GM12801 (cell line): ENCODE measurements around the gene PIMREG.

ENCODE experiments used
- CTCF ChIP-seq: IDR thresholded peaks from one replicate; pipeline ENCODE4 v1.5.1; 2011; ENCODE audit warnings: control low read depth; ENCODE audit not compliant: insufficient read length; ENCODE audit errors: extremely low read depth

PIMREG gene

GRCh38 chr17:6483507-6483906 lies 39.3 kb downstream of the PIMREG start:
- no peak for TF ChIP-seq CTCF

GRCh38 chr17:6485646-6486412 lies 41.6 kb downstream of the PIMREG start:
- TF ChIP-seq CTCF = no peak

DNA sequence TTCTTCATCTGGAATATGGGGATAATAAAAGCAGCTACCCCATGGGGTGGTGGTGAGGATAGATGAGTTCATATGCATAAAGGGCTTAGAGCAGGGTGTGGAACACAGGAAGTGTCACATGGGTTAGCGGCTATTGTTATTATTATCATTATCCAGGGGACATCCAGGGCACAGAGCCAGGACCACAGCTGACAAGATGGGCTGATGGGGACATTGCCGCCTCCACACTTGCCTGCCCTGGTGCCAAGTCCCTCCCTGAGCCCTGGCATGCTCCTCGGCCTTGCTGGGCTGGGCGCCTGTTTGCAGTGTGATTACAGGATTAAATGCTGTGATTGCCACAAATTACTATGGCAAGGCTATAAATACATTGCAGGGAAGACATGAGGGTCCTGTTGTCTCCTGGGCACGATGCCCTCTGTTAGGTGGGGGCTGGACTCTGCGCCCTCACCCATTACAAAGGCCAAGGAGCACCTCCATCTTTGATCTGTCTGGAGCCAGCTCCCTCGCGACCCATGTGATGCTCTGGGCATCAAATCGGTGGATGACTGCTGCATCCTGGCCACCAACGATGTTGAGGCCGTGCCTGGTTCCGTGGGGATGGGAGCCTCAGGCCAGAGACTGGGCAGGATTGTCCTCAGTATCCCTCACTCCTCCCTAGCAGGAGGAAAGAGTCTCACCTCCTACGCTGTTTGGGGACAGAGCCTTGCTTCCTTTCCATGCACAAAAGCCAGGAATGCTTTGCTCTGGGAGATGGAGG lies 43.2 kb downstream of the PIMREG start:
- TF ChIP-seq CTCF = no peak

DNA sequence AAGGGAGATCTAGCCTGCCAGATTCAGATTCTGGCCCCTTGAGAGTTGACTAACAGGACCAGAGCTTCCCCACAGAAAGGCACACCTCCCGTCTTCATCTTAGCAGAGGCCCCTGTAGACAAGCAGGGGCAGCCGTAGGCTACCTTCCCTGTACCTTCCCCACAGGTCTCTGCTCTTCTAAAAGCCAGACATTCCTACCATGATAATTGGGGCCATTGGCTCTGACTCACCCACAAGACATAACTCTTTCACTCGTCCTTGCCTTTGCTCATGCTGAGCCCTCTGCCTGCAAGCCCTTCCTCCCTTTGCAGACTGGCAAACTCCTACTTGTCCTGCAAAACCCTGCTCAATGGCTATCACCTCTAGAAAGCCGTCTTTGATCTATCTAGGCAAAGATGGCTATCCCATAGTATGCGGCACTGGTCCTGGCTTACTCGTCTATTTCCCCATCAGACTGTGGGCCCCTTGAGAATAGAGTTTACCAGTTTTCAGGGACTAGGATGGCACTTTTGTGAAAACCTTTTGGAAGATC lies 43.8 kb downstream of the PIMREG start:
- no peak for TF ChIP-seq CTCF

DNA sequence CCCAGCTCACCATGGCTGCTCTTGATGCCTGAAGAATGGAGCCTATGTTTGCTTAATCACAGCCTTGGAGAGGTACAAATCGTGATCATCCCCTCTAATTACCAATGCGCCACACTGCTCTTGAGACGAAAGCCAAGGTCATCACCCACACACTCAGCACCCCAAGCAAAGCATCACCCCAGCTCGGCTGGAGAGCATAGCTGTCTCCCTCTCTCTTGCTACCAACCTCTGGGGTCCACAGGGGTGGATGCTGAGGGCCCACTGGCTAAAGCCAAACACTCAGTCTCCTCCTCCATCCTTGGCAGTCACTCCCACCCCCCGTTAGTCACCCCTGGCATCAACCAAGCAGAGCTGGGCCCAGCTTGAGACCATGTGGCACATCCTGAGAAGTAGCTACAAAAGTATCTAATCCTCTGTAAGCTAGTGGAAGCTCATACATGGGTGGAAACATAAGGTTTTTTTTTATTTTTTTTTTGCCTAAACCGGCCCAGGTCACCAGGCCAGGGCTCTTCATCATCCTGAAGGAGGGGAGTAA lies 44.8 kb downstream of the PIMREG start:
- TF ChIP-seq CTCF = no peak

- TF ChIP-seq CTCF = no peak
Measured at GRCh38 chr17:6491071-6491700, 46.9 kb downstream of the PIMREG start.

DNA sequence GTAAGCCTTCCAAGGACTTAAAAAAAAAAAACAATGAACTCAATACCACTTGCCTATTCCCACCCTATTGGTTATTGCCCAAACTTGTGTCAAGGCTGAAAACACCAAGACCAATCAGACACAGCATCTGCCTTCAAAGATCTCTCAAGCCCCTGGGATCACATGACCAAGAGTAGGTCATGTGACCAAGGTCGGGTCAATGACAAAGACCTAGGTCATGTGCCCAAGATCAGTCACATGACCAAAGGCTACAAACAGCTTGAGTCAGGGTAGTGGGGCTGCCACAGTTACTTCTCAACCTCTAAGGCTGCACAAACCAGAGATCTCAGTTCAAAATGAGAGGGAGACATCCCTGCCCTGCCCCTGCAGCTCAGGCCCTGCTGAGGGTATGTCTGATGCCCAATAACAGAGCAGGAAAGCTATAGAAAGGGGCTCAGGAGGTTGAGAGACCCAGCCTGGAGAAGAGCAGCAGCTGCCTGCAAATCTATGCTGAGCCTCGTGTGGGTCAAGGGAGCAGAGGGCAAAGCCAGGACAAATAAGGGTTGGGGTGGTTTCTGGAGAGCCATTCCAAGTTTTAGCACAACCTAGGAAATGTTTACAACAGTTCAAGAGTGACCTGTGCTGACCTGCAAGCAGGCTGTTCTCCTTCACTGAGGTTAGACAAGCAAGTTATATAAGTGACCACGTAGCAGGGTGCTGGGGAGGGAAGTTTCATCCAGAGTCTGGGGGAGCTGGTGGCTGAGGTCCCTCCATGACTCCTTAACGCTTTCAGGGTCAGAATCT lies 48.8 kb downstream of the PIMREG start:
- TF ChIP-seq CTCF = no peak
